ENCODE data around the gene ELOVL1. TPM values are rescaled to one million over a fixed set of nuclear protein-coding genes. Genes with fewer than 3 reads are reported as not detected.
"Not testable (repeated sequence)": the region's sequence is repeated elsewhere in the genome, so short reads cannot be mapped to it uniquely, and the experiment has no call there.

Gene ELOVL1
- total and polyA plus RNA-seq, 4 donors, result 50.5 to 101 (median 77.3) TPM

DNA sequence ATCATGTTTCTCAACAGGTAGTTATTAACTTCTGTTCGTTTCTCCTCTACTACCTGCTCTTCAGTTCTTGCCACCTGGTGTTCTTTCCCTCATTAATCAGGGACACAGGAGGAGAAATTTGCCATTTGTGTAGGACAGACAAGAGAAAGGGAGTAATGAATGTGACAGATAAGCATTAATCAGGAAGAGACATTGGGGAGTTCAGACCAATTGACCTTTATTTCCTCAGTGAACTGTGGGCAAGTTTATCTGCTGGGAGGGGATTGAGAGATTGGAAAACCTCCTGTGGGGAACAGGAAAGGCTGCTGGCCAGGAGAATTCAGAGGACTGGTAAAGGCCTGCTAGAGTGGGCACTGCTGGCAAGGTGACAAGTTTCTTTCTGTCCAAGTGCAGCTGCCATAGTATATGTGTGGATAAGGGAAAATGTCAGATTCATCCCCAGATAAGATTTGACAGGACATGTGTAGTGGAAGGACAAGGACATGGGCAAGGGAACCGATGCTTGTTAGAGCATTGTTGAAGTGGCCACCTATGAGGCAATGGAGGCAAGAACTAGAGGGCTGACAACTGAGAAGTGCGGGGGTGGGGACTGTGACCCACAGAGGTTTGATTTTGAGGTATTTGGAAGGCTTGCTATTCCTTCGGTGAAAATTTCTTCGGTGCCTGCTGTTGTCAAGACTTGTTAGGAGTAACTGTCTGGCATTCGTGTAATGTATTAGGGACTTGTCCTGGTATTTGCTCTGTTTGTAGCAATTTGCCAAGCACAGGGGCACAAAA is 34.5 kb upstream of the ELOVL1 start:
- no peaks in the 10 kb centered on the region for H3K27me3 ChIP-seq (ENCODE audit: control insufficient read depth, insufficient read depth, low read length)
- WGBS (ENCODE audit: insufficient coverage), result 87% methylated on average over 4 of the region's 6 CpGs
- no peak for DNase-seq (ENCODE audit: low read depth in 4 of 6, low spot score in 6 of 6)
- no peak overlapping the region for H3K27ac ChIP-seq (ENCODE audit: low read depth, low read length)
- no peaks in the 10 kb centered on the region for H3K4me1 ChIP-seq (ENCODE audit: control insufficient read depth, insufficient read depth, low read length)
- peaks cover 52% of the 10 kb centered on the region for H3K36me3 ChIP-seq (ENCODE audit: control insufficient read depth, insufficient read depth, low read length)
- no peak overlapping the region for H3K4me3 ChIP-seq (ENCODE audit: low read depth, low read length)
- H3K9me3 ChIP-seq (ENCODE audit: control insufficient read depth, insufficient read depth, low read length), result no peaks in the 10 kb centered on the region

DNA sequence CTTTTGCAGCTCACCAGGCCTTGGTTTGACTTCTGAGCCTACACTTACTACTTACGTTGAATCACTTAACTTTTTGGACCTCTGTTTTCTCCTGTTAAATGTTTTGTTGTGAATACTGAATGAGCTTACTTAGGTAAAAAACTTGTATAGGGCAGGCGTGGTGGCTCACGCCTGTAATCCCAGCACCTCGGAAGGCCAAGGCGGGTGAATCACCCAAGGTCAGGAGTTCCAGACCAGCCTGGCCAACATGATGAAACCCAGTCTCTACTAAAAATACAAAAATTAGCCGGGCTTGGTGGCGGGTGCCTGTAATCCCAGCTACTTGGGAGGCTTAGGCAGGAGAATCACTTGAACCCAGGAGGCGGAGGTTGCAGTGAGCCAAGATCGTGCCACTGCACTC is 32.6 kb upstream of the ELOVL1 start:
- not testable (repeated sequence) for H3K4me3 ChIP-seq (ENCODE audit: low read depth, low read length); H3K27ac ChIP-seq (ENCODE audit: low read depth, low read length); H3K9me3 ChIP-seq (ENCODE audit: control insufficient read depth, insufficient read depth, low read length); H3K4me1 ChIP-seq (ENCODE audit: control insufficient read depth, insufficient read depth, low read length); DNase-seq (ENCODE audit: low read depth in 4 of 6, low spot score in 6 of 6); H3K27me3 ChIP-seq (ENCODE audit: control insufficient read depth, insufficient read depth, low read length)
- peaks cover 35% of the 10 kb centered on the region for H3K36me3 ChIP-seq (ENCODE audit: control insufficient read depth, insufficient read depth, low read length)
- 100% methylated on average over 4 of the region's 9 CpGs for WGBS (ENCODE audit: insufficient coverage)

DNA sequence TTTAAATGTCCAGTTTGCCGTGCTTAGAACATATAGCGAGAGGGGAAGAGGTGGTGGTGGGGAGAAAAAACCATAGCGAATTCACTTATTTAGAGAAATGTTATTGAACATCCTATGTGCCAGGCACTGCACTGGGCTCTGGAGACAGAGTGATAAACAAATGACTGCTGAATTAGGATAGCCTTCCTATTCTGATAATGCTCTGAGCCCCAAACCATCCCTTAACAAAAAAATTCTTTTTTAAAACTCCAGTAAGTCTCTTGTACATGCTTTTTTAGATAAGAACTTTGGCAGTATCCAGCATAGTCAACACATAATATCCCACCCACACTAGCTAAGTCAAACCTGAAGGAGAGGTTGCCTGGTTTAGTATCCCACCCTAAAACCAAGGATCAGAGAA is 30.4 kb upstream of the ELOVL1 start:
- WGBS (ENCODE audit: insufficient coverage), result no CpG with 5 or more reads among the region's 3 CpGs
- Histone ChIP-seq H3K9me3 (ENCODE audit: control insufficient read depth, insufficient read depth, low read length) (no peaks in the 10 kb centered on the region), H3K4me1 (ENCODE audit: control insufficient read depth, insufficient read depth, low read length) (no peaks in the 10 kb centered on the region), H3K4me3 (ENCODE audit: low read depth, low read length) (no peak overlapping the region), H3K27me3 (ENCODE audit: control insufficient read depth, insufficient read depth, low read length) (no peaks in the 10 kb centered on the region), H3K36me3 (ENCODE audit: control insufficient read depth, insufficient read depth, low read length) (peaks cover 18% of the 10 kb centered on the region), H3K27ac (ENCODE audit: low read depth, low read length) (no peak overlapping the region)
- no peak for DNase-seq (ENCODE audit: low read depth in 4 of 6, low spot score in 6 of 6)

DNA sequence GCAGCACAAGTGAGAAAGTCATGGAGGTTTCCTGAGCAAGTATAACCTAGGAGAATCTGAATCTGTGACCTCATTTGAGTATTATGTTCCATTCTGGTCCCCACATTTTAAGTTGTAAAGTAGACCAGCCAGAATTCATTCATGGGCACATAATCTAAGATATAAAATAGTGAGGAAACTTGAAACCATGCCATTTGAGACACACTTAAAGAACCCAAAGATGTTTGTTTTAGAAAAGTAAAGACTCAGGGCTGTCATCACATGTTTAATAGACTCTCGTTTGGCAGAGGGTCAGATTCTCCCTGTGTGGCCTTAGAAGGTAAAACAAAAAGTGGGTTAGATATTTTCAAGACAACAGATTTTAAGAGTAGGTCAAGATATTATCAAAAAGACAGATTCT is 28.2 kb upstream of the ELOVL1 start:
- DNase-seq (ENCODE audit: low read depth in 4 of 6, low spot score in 6 of 6), result no peak
- Histone ChIP-seq H3K9me3 (ENCODE audit: control insufficient read depth, insufficient read depth, low read length) (no peaks in the 10 kb centered on the region), H3K27me3 (ENCODE audit: control insufficient read depth, insufficient read depth, low read length) (no peaks in the 10 kb centered on the region), H3K4me3 (ENCODE audit: low read depth, low read length) (no peak overlapping the region), H3K4me1 (ENCODE audit: control insufficient read depth, insufficient read depth, low read length) (no peaks in the 10 kb centered on the region), H3K36me3 (ENCODE audit: control insufficient read depth, insufficient read depth, low read length) (peaks cover 18% of the 10 kb centered on the region), H3K27ac (ENCODE audit: low read depth, low read length) (no peak overlapping the region)
- no CpG with 5 or more reads among the region's 1 CpG for WGBS (ENCODE audit: insufficient coverage)

DNA sequence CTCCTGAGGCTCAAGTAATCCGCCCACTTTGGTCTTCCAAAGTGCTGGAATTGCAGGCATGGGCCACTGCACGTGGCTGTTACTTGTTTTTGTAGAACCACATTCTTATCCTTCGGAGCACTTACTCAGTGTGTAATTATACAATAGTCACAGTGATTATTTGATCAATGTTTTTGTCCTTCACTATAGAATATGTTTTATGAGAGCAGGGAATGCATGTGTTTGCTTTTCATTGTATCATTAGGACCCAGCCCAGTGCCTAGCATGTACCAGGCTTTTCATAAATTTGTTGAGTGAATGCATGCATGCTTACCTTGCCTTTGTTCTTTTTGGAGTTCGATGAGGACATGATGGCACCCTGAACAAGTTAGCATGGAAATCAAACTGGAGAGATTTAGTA is 27.7 kb upstream of the ELOVL1 start:
- H3K4me1 ChIP-seq (ENCODE audit: control insufficient read depth, insufficient read depth, low read length), result peaks cover 3% of the 10 kb centered on the region
- no peak overlapping the region for H3K4me3 ChIP-seq (ENCODE audit: low read depth, low read length)
- H3K27ac ChIP-seq (ENCODE audit: low read depth, low read length), result no peak overlapping the region
- 100% methylated on average over 1 of the region's 4 CpGs for WGBS (ENCODE audit: insufficient coverage)
- no peak for DNase-seq (ENCODE audit: low read depth in 4 of 6, low spot score in 6 of 6)
- no peaks in the 10 kb centered on the region for H3K27me3 ChIP-seq (ENCODE audit: control insufficient read depth, insufficient read depth, low read length)
- H3K9me3 ChIP-seq (ENCODE audit: control insufficient read depth, insufficient read depth, low read length), result no peaks in the 10 kb centered on the region
- peaks cover 15% of the 10 kb centered on the region for H3K36me3 ChIP-seq (ENCODE audit: control insufficient read depth, insufficient read depth, low read length)

DNA sequence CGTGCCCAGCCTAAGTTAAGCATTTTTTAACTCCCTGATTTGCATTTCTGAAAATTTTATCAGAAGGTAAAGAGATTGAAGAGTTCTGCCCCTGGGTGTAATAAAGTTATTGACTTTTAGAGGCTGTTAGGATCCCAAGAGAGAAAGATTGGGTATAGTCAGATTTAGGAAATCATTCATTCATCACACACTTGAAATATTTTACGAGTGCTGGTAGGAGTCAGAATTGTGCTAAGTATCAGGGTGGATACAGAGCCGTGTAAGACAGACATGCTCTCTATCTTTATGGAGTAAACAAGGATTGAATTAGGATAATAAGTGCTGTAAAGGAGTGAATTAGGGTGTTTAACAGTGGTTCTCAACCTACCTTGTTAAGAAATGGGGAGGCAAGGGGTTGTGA is 24.9 kb upstream of the ELOVL1 start:
- H3K9me3 ChIP-seq (ENCODE audit: control insufficient read depth, insufficient read depth, low read length), result no peaks in the 10 kb centered on the region
- H3K27ac ChIP-seq (ENCODE audit: low read depth, low read length), result no peak overlapping the region
- no peaks in the 10 kb centered on the region for H3K27me3 ChIP-seq (ENCODE audit: control insufficient read depth, insufficient read depth, low read length)
- WGBS (ENCODE audit: insufficient coverage), result 71% methylated on average over 1 of the region's 3 CpGs
- DNase-seq (ENCODE audit: low read depth in 4 of 6, low spot score in 6 of 6), result no peak
- no peak overlapping the region for H3K4me3 ChIP-seq (ENCODE audit: low read depth, low read length)
- peaks cover 7% of the 10 kb centered on the region for H3K4me1 ChIP-seq (ENCODE audit: control insufficient read depth, insufficient read depth, low read length)
- H3K36me3 ChIP-seq (ENCODE audit: control insufficient read depth, insufficient read depth, low read length), result peaks cover 7% of the 10 kb centered on the region

DNA sequence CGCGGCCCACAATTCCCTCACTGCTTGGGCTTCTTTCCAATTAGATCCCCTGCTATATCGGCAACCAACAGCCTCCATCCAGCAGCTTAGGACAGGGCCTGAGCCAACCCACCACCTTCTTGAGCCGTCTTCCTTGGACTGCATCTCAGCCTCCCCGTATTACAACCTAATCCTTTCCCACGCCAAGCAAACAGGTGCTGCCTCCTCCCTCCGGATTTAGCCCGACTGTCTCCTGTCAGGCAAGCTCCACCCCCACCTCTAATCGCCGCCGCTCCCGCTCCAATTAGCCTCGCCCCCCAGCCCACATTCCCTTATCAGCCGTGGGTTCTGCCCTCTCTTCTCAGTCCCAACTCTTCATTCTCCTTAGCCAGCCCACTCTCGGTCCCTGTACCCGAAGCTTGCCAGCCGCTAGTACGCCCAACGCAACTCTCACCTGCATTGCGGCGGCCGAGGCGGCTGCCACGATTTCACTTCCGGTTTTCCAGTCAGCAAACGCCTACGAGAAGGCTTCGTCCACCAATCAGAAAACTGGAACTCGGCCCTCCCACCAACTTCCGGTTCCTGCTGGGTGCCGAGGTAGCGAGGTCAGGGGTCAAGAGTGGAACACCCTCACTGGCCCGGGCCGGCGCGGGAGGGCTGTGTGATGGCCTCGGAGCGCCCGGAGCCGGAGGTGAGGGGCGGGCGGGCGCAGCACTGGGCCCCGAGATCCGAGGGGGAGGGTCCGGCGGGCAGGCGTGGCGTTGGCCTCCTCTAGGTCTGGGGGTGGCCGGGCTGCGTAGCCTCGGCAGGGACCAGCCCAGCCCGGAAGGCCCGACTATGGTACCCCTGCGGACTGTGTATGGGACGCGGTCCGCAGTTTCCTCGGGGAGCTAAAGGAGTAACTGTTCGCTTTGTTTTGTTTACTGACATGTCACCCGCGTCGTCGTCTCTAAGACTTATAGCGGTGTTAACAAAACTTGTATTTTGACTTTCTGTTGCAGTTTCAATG is 21.8 kb upstream of the ELOVL1 start, which contains the start of the genes MED8 and SZT2:
TSS of gene MED8 (minus strand) at position 475 of the 988 bp plus-strand sequence. CDS start at position 439, 36 bp downstream.
TSS of gene SZT2 (plus strand) at position 574 of the 988 bp plus-strand sequence. CDS start at position 644, 70 bp downstream.
- Histone ChIP-seq H3K4me1 (ENCODE audit: control insufficient read depth, insufficient read depth, low read length) (peaks cover 7% of the 10 kb centered on the region), H3K27me3 (ENCODE audit: control insufficient read depth, insufficient read depth, low read length) (no peaks in the 10 kb centered on the region), H3K4me3 (ENCODE audit: low read depth, low read length) (peak within 1 kb of the TSS; percentile 93), H3K9me3 (ENCODE audit: control insufficient read depth, insufficient read depth, low read length) (no peaks in the 10 kb centered on the region), H3K27ac (ENCODE audit: low read depth, low read length) (peak within 1 kb of the TSS; percentile 79), H3K36me3 (ENCODE audit: control insufficient read depth, insufficient read depth, low read length) (peaks cover 20% of the 10 kb centered on the region)
- 0% methylated on average over 65 of the region's 65 CpGs for WGBS (ENCODE audit: insufficient coverage)
- DNase-seq (ENCODE audit: low read depth in 4 of 6, low spot score in 6 of 6), result peak; percentile 87 to 98 (median 92)

GRCh38 chr1:43388613-43389012 is 20.8 kb upstream of the ELOVL1 start:
- no peaks in the 10 kb centered on the region for H3K9me3 ChIP-seq (ENCODE audit: control insufficient read depth, insufficient read depth, low read length)
- H3K36me3 ChIP-seq (ENCODE audit: control insufficient read depth, insufficient read depth, low read length), result peaks cover 22% of the 10 kb centered on the region
- no peaks in the 10 kb centered on the region for H3K27me3 ChIP-seq (ENCODE audit: control insufficient read depth, insufficient read depth, low read length)
- 56% methylated on average over 3 of the region's 3 CpGs for WGBS (ENCODE audit: insufficient coverage)
- peaks cover 7% of the 10 kb centered on the region for H3K4me1 ChIP-seq (ENCODE audit: control insufficient read depth, insufficient read depth, low read length)
- H3K4me3 ChIP-seq (ENCODE audit: low read depth, low read length), result peak overlapping the region; percentile 93
- no peak overlapping the region for H3K27ac ChIP-seq (ENCODE audit: low read depth, low read length)
- DNase-seq (ENCODE audit: low read depth in 4 of 6, low spot score in 6 of 6), result no peak

DNA sequence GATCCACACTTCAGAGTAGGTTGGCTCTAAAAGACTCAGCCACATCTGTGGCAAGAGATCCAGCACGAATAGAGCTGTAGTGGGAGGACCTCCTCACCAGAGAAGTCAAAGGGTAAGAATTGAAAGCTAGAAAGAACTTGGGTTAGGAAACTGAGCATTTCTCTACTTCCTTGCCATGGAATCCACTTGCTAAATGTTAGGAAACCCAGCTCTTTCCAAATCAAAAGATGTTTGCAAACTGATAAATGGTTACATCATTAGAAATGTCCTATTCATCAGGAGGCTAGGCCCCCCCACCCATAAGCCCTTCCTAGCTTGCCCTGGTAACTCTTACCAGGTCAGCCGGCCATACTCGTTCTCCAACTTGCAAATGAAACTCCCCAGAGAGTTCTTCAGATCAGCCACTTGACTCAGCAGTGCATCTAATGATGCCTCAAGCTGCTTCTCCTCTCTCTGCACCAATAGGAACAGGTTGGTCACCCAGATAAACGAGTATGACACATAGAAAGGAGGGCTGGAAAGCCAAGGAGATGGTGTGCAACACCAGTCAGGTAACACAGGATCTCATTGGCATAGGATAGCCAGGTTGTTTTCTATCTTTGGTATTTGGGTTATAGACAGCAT is 20.3 kb upstream of the ELOVL1 start:
- no peak overlapping the region for H3K27ac ChIP-seq (ENCODE audit: low read depth, low read length)
- 74% methylated on average over 3 of the region's 4 CpGs for WGBS (ENCODE audit: insufficient coverage)
- DNase-seq (ENCODE audit: low read depth in 4 of 6, low spot score in 6 of 6), result no peak
- no peaks in the 10 kb centered on the region for H3K9me3 ChIP-seq (ENCODE audit: control insufficient read depth, insufficient read depth, low read length)
- H3K36me3 ChIP-seq (ENCODE audit: control insufficient read depth, insufficient read depth, low read length), result peaks cover 22% of the 10 kb centered on the region
- H3K4me3 ChIP-seq (ENCODE audit: low read depth, low read length), result peak overlapping the region; percentile 93
- H3K27me3 ChIP-seq (ENCODE audit: control insufficient read depth, insufficient read depth, low read length), result no peaks in the 10 kb centered on the region
- H3K4me1 ChIP-seq (ENCODE audit: control insufficient read depth, insufficient read depth, low read length), result peaks cover 10% of the 10 kb centered on the region
